Ishikawa (cell line): ENCODE data around the gene C11orf68.

Experiments
- CEBPB ChIP-seq: IDR thresholded peaks from 2 replicates; pipeline ENCODE4 v1.6.1; 2012
- CREB1 ChIP-seq: IDR thresholded peaks from 2 replicates; pipeline ENCODE4 v1.6.1; 2012; ENCODE audit warnings: low read depth
- EGR1 ChIP-seq: IDR thresholded peaks from 2 replicates; pipeline ENCODE4 v1.6.1; 2012
- EP300 ChIP-seq: IDR thresholded peaks from 2 replicates; pipeline ENCODE4 v1.6.1; 2012; ENCODE audit warnings: borderline replicate concordance
- FOXM1 ChIP-seq: IDR thresholded peaks from 2 replicates; pipeline ENCODE4 v1.6.1; 2012; ENCODE audit warnings: low read depth, borderline replicate concordance
- NFIC ChIP-seq: IDR thresholded peaks from 2 replicates; pipeline ENCODE4 v1.6.1; 2012
- RAD21 ChIP-seq: IDR thresholded peaks from 2 replicates; pipeline ENCODE4 v1.6.1; 2012; ENCODE audit warnings: low read depth
- TAF1 ChIP-seq: IDR thresholded peaks from 2 replicates; pipeline ENCODE4 v1.6.1; 2012; ENCODE audit warnings: low read depth, mild to moderate bottlenecking
- TCF12 ChIP-seq: IDR thresholded peaks from 2 replicates; pipeline ENCODE4 v1.6.1; 2012; ENCODE audit warnings: low read depth
- TEAD4 ChIP-seq: IDR thresholded peaks from 2 replicates; pipeline ENCODE4 v1.6.1; 2012
- YY1 ChIP-seq: IDR thresholded peaks from 2 replicates; pipeline ENCODE4 v1.6.1; 2012; ENCODE audit warnings: low read depth
- ZBTB7A ChIP-seq: IDR thresholded peaks from 2 replicates; pipeline ENCODE4 v1.6.1; 2012; ENCODE audit warnings: low read depth
- TF ChIP-seq, protein P1 (sequence below): IDR thresholded peaks from 2 replicates; pipeline ENCODE4 v1.6.1; 2012
- TF ChIP-seq, protein P2 (sequence below): IDR thresholded peaks from 2 replicates; pipeline ENCODE4 v1.6.1; 2012; ENCODE audit warnings: low read depth, mild to moderate bottlenecking
- TF ChIP-seq, protein P3 (sequence below): IDR thresholded peaks from 2 replicates; pipeline ENCODE4 v1.6.1; 2012

Gene C11orf68

DNA sequence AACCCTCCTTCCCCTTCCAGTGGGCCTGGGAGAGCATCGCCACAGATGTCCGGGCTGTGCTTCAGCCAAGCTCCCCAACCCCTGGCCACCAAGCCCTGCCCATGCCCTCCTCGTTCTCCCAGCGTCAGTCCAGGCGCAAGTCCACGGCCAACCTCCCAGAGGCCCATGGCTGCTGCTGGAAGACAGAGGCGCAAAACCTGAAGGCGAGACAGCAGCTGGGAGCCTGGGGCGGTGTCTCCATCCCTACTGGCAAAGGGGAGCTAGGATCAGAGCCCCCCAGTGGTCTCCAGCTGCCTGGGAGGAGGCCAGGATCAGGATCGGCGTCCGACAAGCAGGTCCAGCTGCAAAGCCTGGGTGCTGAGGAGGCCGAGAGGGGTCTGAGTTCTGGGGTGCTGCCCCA, 28.3 kb upstream of the C11orf68 start:
- TF ChIP-seq TAF1 (no peak), CREB1 (no peak), NFIC (no peak), ZBTB7A (no peak), TEAD4 (no peak), RAD21 (no peak), FOXM1 (no peak)
- TF ChIP-seq, protein P1, sequence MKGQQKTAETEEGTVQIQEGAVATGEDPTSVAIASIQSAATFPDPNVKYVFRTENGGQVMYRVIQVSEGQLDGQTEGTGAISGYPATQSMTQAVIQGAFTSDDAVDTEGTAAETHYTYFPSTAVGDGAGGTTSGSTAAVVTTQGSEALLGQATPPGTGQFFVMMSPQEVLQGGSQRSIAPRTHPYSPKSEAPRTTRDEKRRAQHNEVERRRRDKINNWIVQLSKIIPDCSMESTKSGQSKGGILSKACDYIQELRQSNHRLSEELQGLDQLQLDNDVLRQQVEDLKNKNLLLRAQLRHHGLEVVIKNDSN: no peak
- TF ChIP-seq, protein P2, sequence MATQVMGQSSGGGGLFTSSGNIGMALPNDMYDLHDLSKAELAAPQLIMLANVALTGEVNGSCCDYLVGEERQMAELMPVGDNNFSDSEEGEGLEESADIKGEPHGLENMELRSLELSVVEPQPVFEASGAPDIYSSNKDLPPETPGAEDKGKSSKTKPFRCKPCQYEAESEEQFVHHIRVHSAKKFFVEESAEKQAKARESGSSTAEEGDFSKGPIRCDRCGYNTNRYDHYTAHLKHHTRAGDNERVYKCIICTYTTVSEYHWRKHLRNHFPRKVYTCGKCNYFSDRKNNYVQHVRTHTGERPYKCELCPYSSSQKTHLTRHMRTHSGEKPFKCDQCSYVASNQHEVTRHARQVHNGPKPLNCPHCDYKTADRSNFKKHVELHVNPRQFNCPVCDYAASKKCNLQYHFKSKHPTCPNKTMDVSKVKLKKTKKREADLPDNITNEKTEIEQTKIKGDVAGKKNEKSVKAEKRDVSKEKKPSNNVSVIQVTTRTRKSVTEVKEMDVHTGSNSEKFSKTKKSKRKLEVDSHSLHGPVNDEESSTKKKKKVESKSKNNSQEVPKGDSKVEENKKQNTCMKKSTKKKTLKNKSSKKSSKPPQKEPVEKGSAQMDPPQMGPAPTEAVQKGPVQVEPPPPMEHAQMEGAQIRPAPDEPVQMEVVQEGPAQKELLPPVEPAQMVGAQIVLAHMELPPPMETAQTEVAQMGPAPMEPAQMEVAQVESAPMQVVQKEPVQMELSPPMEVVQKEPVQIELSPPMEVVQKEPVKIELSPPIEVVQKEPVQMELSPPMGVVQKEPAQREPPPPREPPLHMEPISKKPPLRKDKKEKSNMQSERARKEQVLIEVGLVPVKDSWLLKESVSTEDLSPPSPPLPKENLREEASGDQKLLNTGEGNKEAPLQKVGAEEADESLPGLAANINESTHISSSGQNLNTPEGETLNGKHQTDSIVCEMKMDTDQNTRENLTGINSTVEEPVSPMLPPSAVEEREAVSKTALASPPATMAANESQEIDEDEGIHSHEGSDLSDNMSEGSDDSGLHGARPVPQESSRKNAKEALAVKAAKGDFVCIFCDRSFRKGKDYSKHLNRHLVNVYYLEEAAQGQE: no peak

DNA sequence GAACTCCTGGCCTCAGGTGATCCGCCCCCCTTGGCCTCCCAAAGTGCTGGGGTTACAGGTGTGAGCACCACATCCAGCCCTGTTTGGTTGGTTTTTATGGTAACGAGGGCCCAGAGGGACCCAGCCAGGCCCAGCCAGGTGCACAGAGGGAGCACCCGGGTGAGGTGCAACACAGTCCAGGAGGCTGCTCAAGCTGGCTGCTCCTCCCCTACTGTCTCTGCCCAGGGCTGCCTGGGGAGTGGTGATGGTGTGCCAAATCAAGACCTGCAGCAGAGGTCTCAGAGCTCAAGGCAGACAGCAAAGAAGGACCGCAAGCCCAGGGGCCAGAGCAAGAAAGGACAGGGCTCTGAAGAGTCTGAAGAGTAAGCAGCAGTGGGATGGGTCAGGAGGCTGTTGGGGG, 27.8 kb upstream of the C11orf68 start:
- no peak for TF ChIP-seq TCF12
- TF ChIP-seq RAD21: no peak
- TF ChIP-seq NFIC: no peak
- TF ChIP-seq ZBTB7A: no peak
- TF ChIP-seq, protein P1: no peak
- no peak for TF ChIP-seq YY1
- TF ChIP-seq EGR1: no peak
- no peak for TF ChIP-seq EP300
- TF ChIP-seq CEBPB: no peak
- TF ChIP-seq TAF1: no peak
- TF ChIP-seq FOXM1: no peak
- TF ChIP-seq, protein P3, sequence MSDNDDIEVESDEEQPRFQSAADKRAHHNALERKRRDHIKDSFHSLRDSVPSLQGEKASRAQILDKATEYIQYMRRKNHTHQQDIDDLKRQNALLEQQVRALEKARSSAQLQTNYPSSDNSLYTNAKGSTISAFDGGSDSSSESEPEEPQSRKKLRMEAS: no peak
- no peak for TF ChIP-seq CREB1
- TF ChIP-seq, protein P2: no peak
- no peak for TF ChIP-seq TEAD4

DNA sequence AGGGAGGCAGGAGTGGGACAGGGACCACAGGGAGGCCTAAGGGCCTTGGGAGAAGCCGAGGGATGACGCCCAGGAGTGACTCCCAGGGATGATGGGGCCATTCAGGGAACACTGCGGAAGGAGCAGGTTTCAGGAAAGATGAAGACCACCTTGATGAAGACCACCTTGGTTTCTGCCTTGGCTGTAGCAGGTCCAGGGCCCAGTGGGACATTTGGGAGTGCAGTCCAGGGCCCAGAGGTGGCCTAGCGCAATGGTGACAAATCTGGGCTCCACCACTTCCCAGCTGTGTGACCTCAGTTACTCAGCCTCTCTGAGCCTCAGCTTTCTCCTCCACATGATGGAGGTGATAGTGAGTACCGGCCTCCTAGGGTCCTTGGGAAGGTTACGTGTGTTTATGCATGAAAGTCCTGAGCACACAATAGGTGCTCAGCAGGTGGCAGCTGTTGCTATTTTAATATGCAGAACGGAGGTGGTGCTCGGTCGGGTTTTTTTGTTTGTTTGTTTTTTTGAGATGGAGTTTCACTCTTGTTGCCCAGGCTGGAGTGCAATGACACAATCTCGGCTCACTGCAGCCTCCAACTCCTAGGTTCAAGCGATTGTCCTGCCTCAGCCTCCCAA, 27.2 kb upstream of the C11orf68 start:
- no peak for TF ChIP-seq TCF12
- no peak for TF ChIP-seq RAD21
- TF ChIP-seq, protein P1: no peak
- TF ChIP-seq, protein P3: no peak

DNA sequence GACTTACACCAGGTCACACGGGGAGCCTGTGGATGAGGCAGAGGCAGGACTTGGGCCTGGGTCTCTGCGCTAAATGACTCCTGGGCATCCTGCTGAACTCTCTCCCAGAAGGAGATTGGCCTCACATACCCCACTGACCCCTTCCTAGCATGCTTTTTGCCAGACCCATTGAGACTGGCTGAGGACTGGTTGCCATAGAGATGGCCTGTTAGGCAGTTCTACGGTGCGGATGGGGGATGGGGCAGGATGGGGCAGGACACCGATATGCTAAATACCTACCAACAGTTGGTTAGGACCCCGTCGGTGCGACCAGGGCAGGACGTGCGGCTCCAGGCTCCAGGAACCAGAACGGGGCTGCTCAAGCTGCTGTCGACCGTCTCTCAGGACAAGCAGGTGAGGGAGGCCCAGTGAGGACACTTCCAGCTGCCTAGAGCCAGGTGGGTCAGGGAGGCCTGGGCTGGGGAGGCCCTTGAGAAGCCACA, 26.6 kb upstream of the C11orf68 start, which contains the start of gene TSGA10IP:
Gene TSGA10IP, plus strand, starts transcription at position 51 of the 482 bp plus-strand sequence. Its CDS starts 196 bp downstream, at position 247.
- TF ChIP-seq TAF1 (no peak), CEBPB (no peak), CREB1 (no peak), EP300 (no peak), RAD21 (no peak), TEAD4 (no peak), YY1 (no peak)
- TF ChIP-seq, protein P3: no peak
- TF ChIP-seq, protein P2: no peak
- TF ChIP-seq, protein P1: no peak
